ENCODE data around the gene SLC5A11.

DNA sequence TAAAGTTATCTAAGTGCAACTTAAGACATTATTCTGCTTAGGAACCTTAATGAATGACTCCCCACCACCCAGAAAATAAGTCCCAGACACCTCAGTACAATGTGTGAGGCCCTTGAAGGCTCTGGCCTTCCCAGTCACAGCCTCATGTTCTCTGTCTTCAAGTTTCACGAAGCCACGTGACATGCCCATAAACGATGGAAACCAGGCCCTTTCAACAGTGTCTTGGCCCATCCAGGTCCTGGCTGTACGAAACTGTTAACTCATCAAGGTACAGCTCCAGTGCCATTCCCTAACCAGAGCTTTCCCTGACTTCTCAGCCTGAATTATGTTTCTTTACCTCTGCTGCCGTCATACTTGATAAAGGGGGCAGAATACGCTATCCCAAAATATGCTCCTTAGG lies 100.4 kb downstream of the SLC5A11 start:
- TF ChIP-seq, protein P1, sequence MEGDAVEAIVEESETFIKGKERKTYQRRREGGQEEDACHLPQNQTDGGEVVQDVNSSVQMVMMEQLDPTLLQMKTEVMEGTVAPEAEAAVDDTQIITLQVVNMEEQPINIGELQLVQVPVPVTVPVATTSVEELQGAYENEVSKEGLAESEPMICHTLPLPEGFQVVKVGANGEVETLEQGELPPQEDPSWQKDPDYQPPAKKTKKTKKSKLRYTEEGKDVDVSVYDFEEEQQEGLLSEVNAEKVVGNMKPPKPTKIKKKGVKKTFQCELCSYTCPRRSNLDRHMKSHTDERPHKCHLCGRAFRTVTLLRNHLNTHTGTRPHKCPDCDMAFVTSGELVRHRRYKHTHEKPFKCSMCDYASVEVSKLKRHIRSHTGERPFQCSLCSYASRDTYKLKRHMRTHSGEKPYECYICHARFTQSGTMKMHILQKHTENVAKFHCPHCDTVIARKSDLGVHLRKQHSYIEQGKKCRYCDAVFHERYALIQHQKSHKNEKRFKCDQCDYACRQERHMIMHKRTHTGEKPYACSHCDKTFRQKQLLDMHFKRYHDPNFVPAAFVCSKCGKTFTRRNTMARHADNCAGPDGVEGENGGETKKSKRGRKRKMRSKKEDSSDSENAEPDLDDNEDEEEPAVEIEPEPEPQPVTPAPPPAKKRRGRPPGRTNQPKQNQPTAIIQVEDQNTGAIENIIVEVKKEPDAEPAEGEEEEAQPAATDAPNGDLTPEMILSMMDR (IDR thresholded peaks at IDR 0.05), result no peak
- no peak for TF ChIP-seq POLR2A (IDR thresholded peaks at IDR 0.05)
